Breast epithelium (tissue), 4 donors: ENCODE measurements around the gene ANKRD42. TPM values are rescaled to one million over a fixed set of nuclear protein-coding genes. Genes with fewer than 3 reads are reported as not detected.

Source experiments
- DNase-seq, 2 donors: peaks; one replicate each; pipeline ENCODE4 v3.0.0-alpha.2; 2019; ENCODE audit warnings: low spot score in 2 of 2
- H3K27ac ChIP-seq, 2 donors: fragments of 200-600 bp; sonication (generic) in 1 of 2; one replicate each; pipeline ENCODE4 v1.5.1; 2016 to 2019; ENCODE audit warnings: mild to moderate bottlenecking in 1 of 2
- H3K27me3 ChIP-seq, 2 donors: fragments of 200-600 bp; sonication (generic) in 1 of 2; one replicate each; pipeline versions ENCODE4 v1.5.1 to v1.6.0; 2017 to 2019; ENCODE audit warnings: control low read depth in 1 of 2, mild to moderate bottlenecking in 1 of 2
- H3K36me3 ChIP-seq: fragments of 200-600 bp; one replicate; pipeline ENCODE4 v1.5.1; 2019
- H3K4me1 ChIP-seq, 2 donors: fragments of 200-600 bp; sonication (generic); one replicate each; pipeline ENCODE4 v1.5.1; 2016 to 2019; ENCODE audit warnings: control low read depth in 1 of 2
- H3K4me3 ChIP-seq, 3 donors: fragments of 200-600 bp; sonication (generic); 1 replicate in 2 of 3; 2 replicates in 1 of 3; pipeline ENCODE4 v1.5.1; 2016 to 2019; ENCODE audit warnings: mild to moderate bottlenecking in 3 of 3, moderate library complexity in 2 of 3
- H3K9me3 ChIP-seq, 2 donors: fragments of 200-600 bp; sonication (generic) in 1 of 2; one replicate each; pipeline ENCODE4 v1.5.1; 2016 to 2019; ENCODE audit warnings: control low read depth in 1 of 2
- POLR2A ChIP-seq: fragments of 450-650 bp; IDR thresholded peaks from one replicate; pipeline ENCODE4 v1.6.1; 2016; ENCODE audit warnings: antibody characterized with exemption, mild to moderate bottlenecking, moderate library complexity
- POLR2AphosphoS5 ChIP-seq, 3 donors: sonication (generic); formaldehyde crosslinking; IDR thresholded peaks; one replicate each; pipeline ENCODE4 v1.6.1; 2017; ENCODE audit warnings: antibody characterized with exemption in 3 of 3
- intact Hi-C: fragments of 100-400 bp; cut with DNase I; formaldehyde crosslinking; loops from one replicate; pipeline ENCODE4 v1.15.1; 2023; ENCODE audit warnings: low total_unique reads
- total RNA-seq, 3 donors: library from RNA; depleted of rRNA; stranded (reverse); fragments of >200 nt; gene quantifications; one replicate each; pipeline ENCODE4 v1.1.0, GENCODE V29; 2016
- TF ChIP-seq, protein P1 (sequence below), 3 donors: fragments of 450-650 bp; IDR thresholded peaks; one replicate each; pipeline ENCODE4 v1.5.1; 2016 to 2017; ENCODE audit warnings: antibody characterized with exemption in 3 of 3, mild to moderate bottlenecking in 3 of 3, moderate library complexity in 3 of 3

The ANKRD42 gene
- total RNA-seq, 3 donors from 2014 or later, result 17.0 to 22.7 (median 17.4) TPM

GRCh38 chr11:83152264-83152663, 41.2 kb upstream of the ANKRD42 start:
- intact Hi-C loops, result no loop called here

DNA sequence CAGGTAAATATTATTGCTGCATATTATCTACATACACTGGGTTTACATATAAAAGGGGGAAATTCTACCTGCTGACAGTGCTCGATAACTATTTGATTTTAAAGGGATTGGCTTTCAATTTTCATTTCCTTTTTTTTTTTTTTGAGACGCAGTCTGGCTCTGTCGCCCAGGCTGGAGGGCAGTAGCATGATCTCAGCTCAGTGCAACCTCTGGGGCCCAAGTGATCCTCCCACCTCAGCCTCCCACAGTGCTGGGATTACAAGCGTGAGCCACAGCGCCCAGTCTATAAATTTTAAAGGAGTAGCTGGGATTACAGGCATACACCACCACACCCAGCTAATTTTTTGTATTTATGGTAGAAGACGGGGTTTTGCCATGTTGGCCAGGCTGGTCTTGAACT, 39.7 kb upstream of the ANKRD42 start:
- no peak for TF ChIP-seq POLR2AphosphoS5 (IDR thresholded peaks at IDR 0.05)
- TF ChIP-seq, protein P1, sequence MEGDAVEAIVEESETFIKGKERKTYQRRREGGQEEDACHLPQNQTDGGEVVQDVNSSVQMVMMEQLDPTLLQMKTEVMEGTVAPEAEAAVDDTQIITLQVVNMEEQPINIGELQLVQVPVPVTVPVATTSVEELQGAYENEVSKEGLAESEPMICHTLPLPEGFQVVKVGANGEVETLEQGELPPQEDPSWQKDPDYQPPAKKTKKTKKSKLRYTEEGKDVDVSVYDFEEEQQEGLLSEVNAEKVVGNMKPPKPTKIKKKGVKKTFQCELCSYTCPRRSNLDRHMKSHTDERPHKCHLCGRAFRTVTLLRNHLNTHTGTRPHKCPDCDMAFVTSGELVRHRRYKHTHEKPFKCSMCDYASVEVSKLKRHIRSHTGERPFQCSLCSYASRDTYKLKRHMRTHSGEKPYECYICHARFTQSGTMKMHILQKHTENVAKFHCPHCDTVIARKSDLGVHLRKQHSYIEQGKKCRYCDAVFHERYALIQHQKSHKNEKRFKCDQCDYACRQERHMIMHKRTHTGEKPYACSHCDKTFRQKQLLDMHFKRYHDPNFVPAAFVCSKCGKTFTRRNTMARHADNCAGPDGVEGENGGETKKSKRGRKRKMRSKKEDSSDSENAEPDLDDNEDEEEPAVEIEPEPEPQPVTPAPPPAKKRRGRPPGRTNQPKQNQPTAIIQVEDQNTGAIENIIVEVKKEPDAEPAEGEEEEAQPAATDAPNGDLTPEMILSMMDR (IDR thresholded peaks at IDR 0.05), result no peak
- no peak for TF ChIP-seq POLR2A
- DNase-seq, result no peak
- H3K36me3 ChIP-seq, result no peaks in the 10 kb centered on the region
- no peak overlapping the region for H3K27ac ChIP-seq
- H3K4me1 ChIP-seq, result no peaks in the 10 kb centered on the region
- intact Hi-C loops, result no loop called here
- no peak overlapping the region for H3K4me3 ChIP-seq
- H3K27me3 ChIP-seq, result no peaks in the 10 kb centered on the region
- H3K9me3 ChIP-seq, result no peaks in the 10 kb centered on the region

More at GRCh38 chr11:83152264-83152663, 41.2 kb upstream of the ANKRD42 start:
- no peak overlapping the region for H3K27ac ChIP-seq
- H3K36me3 ChIP-seq, result no peaks in the 10 kb centered on the region
- TF ChIP-seq, protein P1 (IDR thresholded peaks at IDR 0.05), result no peak
- TF ChIP-seq POLR2AphosphoS5 (IDR thresholded peaks at IDR 0.05) (no peak), POLR2A (no peak)
- no peak for DNase-seq
- no peaks in the 10 kb centered on the region for H3K9me3 ChIP-seq
- H3K4me3 ChIP-seq, result no peak overlapping the region
- no peaks in the 10 kb centered on the region for H3K4me1 ChIP-seq
- no peaks in the 10 kb centered on the region for H3K27me3 ChIP-seq

- intact Hi-C loops, result no loop called here
- peaks cover 0 to 4% of the 10 kb centered on the region in 2 donors for H3K4me1 ChIP-seq
- H3K4me3 ChIP-seq, result peak overlapping the region; percentile 75 to 99 (median 98)
- H3K27ac ChIP-seq, result peak overlapping the region; percentile 92 to 100
- DNase-seq, result peak; percentile 99 to 100
- H3K36me3 ChIP-seq, result no peaks in the 10 kb centered on the region
- no peaks in the 10 kb centered on the region for H3K27me3 ChIP-seq
- TF ChIP-seq, protein P1 (IDR thresholded peaks at IDR 0.05), result no peak
- peak; percentile 92 for TF ChIP-seq POLR2A
- peak in 2 of 3 donors; percentile 68 to 76 for TF ChIP-seq POLR2AphosphoS5 (IDR thresholded peaks at IDR 0.05)
- no peaks in the 10 kb centered on the region for H3K9me3 ChIP-seq
These were observed 37.1 kb upstream of the ANKRD42 start for GRCh38 chr11:83156144-83156995.

DNA sequence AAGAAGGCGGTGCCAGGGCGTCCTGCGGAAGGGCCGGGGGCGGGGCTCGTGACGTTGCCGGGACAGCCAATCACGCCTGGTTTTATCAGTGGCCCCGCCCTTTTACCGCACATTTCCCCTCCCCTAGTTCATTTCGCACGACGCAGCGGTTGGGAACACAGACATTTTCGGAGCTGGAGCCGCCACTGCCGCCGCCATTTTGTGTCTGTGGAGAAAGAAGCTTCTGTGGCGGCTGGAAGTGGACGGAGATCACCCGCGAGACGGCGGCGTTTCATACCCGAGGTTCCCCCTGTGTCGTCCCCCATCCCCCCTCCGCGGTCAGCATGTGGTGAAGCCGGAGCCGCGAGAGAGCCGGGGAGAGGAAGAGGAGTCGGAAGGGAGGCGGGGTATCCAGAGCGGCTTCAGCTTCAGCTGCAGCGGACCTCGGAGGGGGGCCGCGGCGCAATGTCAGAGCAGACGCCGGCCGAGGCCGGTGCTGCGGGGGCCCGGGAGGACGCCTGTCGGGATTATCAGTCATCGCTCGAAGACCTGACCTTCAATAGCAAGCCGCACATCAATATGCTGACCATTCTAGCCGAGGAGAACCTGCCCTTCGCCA, 36.4 kb upstream of the ANKRD42 start, which contains the start of gene PCF11:
Gene PCF11 (plus strand): TSS at position 136 of the 598 bp plus-strand sequence. CDS start 309 bp downstream, at position 445.
- H3K4me3 ChIP-seq, result peak within 1 kb of the TSS; percentile 75 to 99 (median 98)
- peak within 1 kb of the TSS; percentile 93 to 100 for H3K27ac ChIP-seq
- peak; percentile 98 to 100 (median 99) for TF ChIP-seq POLR2AphosphoS5 (IDR thresholded peaks at IDR 0.05)
- TF ChIP-seq POLR2A, result peak; percentile 99
- TF ChIP-seq, protein P1 (IDR thresholded peaks at IDR 0.05), result no peak
- no peak for DNase-seq
- H3K9me3 ChIP-seq, result no peaks in the 10 kb centered on the region
- no peaks in the 10 kb centered on the region for H3K36me3 ChIP-seq
- peaks cover 4 to 7% of the 10 kb centered on the region in 2 donors for H3K4me1 ChIP-seq
- H3K27me3 ChIP-seq, result no peaks in the 10 kb centered on the region
- intact Hi-C loops, result no loop called here
